Fibroblast of skin of right biceps (primary cell): ENCODE measurements around the gene PSME4.
"Not testable (repeated sequence)": the region's sequence is repeated elsewhere in the genome, so short reads cannot be mapped to it uniquely, and the experiment has no call there.

ENCODE experiments used
- DNase-seq: peaks from one replicate; pipeline ENCODE4 v3.0.0-alpha.2; 2013

The PSME4 gene

DNA sequence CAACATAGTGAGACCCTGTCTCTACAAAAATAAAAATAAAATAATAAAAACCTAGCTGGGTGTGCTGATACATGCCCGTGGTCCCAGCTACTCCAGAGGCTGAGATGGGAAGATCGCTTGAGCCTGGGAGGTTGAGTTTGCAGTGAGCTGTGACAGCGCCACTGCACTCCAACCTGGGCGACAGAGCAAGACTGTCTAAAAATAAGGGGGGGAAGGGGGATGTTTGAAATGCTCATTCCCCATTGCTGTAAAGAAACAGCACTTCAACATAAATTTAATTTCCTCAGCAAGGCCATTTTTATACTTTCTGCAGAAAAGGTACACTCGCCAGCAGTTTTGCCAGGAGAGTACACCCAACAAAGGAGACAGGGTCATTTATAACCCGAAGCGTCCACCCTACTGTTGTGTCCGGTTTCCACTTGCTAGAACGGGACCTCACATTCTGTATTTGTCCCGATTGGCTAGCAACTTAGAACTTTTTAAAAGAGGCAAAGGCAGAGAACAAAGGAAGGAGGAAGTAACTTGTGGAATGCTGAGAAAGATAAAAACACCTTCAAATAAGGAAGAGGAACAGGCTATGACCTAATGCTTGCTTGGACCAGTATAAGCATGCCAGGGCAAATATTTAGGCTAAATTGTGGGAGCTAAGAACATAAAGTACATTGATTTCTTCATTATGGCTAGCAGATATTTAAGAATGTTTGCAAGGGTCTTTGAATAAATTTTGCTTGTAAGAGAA is 9.1 kb downstream of the PSME4 start:
- not testable (repeated sequence) for DNase-seq

DNA sequence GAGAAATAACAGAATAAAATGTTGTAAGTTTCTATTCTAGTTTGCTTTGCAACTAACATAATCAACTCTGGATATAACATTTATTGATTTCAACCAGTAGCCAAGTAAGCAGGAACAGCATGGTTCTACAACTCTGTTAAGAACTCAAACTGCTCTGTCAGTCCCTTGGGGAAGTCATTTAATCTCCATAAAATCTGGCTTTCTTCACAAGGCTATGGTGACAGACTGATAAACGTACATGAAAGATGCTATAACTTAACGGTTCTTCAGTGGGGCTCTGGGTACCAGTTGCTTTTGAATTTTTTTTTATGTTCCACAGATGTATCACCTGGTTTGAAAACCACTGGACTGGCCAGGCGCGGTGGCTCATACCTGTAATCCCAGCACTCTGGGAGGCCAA is 10.3 kb downstream of the PSME4 start:
- DNase-seq = no peak

DNA sequence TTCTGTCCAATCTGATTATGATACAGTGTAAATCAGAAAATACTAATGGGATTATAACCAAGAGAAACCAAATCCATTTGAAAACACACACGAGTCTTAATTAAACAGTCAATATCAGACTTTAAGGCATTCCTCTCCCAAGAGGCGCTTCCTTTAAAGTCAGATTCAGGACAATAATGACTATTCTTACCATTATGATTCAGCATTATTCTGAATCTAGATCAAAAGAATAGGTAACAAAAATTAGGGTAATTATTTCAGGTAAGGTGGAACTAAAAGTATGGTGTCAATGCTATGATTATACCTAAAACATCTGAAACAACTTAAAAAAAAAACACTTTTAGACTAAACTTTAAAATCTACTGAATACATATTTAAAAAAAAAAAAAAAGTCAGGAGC is 12.3 kb downstream of the PSME4 start:
- no peak for DNase-seq

DNA sequence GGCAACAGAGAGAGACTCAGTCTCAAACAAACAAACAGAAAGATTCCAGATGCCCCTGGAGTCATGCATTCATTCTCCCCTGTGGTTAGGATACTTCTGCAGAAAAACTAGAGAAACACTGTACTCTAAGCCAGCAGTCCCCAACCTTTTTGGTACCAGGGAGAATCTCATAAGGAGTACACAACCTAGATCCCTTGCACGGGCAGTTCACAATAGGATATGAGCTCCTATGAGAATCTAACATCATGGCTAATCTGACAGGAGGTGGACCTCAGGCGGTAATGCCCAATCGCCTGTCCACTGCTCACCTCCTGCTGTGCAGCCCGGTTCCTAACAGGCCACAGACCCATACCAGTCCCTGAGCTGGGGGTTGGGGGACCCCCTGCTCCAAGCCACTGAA is 18.3 kb downstream of the PSME4 start:
- no peak for DNase-seq

DNA sequence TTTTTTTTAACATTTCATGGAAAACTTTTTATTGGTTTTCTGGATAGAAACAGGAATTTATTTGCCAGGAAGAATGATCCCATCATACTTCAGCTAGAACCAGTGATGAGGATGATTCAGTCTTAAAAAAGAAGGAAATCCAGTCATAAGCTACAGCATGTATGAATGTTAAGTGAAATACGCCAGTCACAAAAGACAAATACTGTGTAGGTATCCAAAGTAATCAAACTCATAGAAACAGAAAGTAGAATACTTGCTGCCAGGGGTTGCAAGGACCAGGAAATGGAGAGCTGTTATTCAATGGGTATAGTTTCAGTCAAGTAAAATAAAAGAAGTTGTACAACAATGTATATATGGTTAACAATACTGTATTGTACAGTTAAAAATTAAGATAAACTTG is 21.3 kb downstream of the PSME4 start:
- DNase-seq = peak; percentile 8

DNA sequence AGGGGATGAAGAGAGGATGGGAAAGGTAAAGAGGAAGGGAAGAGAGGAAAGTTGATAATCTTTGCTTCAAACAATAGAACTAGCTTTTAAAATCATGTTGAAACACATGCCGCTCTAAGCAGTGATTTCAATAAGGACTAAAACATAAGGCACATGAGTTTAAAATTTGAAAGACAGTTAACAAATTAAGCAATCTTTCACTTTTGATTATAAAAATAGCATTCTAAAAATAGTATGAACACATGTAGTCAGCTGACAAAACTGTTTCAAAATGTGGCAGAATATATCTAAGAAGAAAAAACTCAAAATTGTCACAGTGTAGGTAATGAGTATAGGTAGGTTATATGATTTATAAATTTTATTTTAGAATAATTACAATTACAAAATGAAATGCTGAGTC is 25.3 kb downstream of the PSME4 start:
- DNase-seq = no peak

DNA sequence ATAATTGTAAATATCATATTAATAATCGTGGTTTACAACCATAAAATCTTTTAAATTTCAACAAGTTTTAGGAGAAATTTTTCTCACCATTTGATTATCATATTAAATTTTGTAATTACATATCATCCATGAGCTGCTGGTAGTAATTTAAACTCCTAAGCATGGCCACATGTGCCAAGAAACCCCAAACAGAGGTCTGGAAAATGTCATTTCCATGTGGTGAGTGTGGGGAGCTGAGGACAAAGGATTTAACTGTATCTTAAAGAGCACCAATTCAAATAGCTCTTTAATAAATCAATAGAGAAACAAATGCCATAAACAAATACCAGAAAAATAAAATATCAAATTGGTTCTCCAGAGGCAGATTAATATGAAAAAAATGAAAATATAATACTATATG is 26.3 kb downstream of the PSME4 start:
- no peak for DNase-seq

DNA sequence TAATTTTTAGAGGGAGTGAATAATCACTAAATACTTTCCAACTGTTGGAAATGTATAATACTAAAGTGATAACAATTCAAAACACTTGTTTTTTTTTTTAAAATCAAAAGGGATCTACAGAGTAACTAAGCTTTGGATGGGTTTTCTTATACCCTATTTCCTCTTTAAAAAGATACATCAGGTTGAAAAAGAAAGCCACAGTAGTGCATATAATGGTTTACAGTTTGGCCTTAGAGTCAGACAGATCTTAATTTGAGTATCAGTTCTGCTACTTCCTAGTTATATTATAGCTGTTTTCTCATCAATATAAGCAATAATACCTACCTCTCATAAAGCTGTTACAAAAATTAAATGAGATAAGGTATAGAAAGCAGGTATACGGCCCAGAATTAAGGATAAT is 28.5 kb downstream of the PSME4 start:
- DNase-seq = no peak

DNA sequence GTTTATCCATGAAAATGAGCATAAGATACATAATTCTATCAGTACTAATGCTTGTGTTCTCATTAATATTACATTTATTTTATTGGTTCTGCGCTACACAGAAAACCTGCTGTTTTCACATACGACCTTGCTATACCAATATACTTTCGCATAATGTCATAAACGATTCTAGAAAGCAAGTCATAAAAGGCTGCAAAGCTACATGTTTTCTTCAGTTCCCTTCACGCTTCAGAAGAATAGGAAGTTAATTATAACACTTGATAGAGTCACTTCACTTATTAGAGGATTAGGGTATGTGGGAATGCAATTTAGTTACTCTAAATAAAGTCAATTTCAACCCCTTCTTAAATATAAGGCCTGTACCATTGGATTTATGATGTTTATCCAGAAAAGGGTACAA is 29.0 kb downstream of the PSME4 start:
- DNase-seq = no peak

DNA sequence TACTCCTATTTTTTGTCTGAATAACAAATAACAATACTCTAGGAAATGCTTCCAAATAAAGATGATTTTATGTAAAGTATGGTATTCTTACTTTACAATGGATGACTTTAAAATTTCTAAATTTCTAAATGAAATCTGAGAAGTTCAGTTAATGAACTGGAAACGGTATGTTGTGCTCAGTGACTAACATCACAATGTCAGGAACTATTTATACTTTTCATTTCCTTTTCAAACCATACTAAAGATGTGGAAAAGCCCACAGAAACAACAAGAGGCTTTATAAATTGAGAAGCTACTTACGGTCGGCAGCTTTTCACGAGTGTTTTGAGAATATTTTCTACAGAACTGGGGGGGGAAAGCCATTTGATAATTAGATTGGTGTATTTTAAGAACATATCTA is 31.1 kb downstream of the PSME4 start:
- peak; percentile 8 for DNase-seq

DNA sequence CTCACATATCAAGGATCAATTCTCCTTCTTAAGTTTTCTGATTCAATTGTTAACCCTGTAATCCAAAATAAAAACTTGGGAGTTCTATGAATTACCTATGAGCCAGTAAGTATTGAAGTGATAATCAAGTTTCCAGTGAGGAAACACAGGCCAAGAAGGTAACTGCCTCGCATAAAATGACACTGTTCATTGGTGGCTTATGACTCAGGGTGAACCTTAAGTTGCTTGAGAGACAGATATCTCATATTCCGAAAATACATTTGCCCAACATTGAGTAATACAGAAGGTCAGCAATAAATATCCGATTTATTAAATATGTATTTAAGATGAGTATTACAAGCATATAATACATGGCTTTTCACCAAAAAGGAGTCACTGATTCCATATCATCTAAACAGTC is 31.9 kb downstream of the PSME4 start:
- no peak for DNase-seq

DNA sequence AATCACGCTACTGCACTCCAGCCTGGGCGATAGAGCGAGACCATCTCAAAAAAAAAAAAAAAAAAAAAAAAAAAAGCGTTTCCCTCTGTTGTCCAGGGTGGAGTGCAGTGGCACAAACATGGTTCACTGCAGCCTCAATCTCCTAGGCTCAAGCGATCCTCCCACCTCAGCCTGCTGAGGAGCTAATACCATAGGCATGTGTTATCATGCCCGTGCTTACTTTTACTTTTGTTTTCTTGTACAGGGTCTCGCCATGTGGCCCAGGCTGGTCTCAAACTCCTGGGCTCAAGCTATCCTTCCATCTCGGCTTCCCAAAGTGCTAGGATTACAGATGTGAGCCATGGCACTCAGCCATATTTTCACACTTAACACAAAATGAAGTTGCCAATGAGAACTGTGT is 37.5 kb downstream of the PSME4 start:
- no peak for DNase-seq

DNA sequence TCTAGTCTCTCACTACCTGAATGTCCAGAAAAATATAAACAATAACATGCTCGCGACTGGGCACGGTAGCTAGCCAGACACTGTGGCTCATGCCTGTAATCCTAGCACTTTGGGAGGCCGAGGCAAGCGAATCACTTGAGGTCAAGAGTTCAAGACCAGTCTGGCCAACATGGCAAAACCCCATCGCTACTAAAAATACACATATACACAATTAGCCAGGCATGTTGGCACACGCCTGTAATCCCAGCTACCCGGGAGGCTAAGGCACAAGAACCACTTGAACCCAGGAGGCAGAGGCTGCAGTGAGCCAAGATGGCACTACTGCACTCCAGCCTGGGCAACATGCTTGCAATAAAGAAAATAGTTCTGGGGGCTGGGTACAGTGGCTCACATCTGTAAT is 44.5 kb downstream of the PSME4 start:
- DNase-seq = not testable (repeated sequence)

DNA sequence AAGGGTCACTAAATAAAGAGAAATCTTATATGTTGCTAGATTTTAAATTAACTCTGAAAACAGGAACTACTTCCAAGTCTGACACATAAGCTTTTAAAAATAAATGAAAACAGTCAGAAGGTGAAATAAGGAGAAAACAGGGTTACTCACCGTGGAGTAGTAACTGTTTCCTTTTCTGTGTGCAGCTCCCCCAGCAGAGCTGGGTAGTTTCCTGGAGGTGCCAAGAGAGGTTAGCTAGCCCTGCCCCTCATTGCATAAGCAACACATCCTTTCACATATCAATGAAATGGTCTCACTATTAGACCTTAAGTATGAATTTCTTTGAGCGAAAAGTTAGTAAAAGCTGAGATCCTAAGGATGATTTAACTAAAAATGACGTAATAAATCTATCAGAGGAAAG is 57.1 kb downstream of the PSME4 start:
- peak; percentile 35 for DNase-seq

DNA sequence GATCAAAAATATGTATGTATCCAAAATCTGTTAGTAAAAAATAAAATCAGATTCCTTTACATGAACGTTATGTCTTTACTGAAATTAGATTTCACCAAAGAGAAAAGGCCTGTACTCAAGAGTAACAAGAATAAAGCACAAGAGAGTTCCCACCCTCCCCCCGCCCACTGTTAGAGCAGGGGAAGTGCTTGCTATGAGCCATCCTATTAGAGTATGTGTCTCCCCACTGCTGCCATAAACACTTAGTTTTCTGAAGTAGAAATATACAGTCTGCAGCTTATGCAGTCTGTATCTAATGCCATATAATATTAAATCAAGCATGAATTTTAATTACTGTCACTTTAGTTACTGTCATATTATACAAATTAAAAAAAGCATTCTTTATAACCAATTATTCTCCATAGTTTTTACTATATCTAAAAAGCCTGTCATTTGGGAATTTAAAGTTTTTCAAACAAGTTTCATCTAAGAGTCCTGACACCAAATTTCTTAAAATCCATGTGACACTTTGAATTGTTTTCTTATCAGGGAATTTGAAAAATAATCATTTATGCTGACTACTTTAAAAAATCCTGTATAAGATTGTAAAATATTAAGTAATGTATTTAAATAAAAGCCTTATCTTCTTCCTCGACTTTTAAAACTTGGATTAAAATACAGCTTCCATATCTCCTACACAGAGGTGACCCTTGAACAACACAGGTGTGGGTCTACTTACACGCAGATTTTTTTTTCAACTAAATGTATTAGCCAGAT is 59.2 kb downstream of the PSME4 start:
- no peak for DNase-seq

DNA sequence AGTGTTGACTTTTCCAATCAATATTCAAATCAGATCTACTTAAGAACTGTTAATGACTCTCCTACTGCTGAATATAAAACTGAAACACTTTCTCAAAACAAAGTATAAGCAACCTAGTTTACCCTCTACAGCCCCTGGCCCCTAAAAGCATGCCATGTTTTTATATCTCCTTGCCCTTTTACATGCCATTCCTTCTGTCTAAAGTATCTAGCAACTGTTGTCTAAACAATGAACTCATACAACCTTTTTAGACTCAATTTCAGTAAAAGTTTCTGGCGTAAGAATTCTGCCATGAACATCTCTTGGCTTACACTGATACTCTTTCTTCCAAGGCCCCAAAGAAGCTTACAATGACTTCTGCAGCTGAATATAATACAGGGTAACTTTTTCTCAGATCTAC is 63.2 kb downstream of the PSME4 start:
- no peak for DNase-seq

DNA sequence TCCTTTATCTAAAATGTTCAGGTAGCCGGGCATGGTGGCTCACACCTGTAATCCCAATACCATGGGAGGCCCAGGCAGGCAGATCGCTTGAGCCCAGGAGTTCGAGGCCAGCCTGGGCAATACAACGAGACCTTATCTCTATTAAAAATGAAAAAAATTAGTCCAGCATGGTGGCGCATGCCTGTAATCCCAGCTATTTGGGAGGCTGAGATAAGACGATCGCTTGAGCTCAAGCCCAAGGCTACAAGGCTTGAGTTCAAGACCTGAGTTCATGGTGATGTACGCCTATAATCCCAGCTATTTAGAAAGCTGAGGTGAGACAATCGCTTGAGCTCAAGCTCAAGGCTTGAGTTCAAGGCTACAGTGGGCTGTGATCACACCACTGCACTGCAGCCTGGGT is 65.4 kb downstream of the PSME4 start:
- no peak for DNase-seq

DNA sequence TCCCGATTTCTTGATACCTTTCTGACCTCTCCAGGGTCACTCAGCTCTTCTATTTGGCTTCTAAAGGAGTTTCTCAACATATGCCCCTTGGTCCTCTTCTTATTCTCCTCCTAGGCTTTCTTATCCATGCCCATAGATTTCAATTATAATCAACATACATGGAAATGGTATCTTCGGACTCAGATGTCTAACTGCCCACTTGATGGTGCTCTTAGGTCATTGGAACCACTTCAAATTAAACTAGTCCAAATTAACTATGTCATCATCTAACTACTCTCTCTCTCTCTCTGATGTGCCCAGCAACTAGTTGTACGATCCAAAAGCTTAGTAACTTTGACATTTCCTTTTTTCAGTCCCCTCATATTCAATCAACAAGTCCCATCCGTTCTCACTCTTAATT is 67.8 kb downstream of the PSME4 start:
- no peak for DNase-seq

DNA sequence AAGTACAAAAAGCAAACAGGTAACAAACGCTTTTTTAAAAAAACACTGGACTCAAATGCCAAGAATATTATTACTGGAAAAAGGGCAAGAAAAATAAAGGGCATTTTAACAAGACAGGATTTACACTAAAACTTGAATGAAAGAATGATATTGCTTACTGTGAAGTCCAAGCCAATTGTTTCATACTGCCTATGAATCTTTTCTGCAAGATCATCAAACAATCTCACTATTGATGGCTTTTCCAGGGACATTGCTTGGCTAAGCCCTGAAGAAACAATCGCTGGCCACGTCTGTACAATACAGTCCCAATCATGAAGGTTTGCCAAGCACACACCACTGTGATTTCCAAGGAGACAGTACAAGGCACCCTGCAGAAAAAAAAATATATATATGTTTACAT is 69.6 kb downstream of the PSME4 start:
- no peak for DNase-seq

DNA sequence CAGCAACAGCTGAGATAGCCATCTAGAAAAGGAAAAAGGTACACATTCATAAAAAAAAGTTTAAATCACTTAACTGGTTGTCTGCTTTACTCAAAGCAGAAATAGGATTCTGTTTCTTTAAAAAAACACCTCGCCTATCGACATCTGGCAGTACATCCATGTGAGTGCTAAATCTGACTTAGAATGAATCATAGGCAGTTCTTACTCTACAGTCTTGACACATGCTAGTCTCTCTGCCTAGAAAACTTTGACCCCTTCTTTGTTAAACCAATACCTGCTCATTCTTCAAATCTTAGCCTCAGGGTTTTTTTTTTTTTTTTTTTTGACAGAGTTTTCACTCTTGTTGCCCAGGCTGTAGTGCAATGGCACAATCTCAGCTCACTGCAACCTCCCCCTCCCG is 73.9 kb downstream of the PSME4 start:
- peak; percentile 55 for DNase-seq

DNA sequence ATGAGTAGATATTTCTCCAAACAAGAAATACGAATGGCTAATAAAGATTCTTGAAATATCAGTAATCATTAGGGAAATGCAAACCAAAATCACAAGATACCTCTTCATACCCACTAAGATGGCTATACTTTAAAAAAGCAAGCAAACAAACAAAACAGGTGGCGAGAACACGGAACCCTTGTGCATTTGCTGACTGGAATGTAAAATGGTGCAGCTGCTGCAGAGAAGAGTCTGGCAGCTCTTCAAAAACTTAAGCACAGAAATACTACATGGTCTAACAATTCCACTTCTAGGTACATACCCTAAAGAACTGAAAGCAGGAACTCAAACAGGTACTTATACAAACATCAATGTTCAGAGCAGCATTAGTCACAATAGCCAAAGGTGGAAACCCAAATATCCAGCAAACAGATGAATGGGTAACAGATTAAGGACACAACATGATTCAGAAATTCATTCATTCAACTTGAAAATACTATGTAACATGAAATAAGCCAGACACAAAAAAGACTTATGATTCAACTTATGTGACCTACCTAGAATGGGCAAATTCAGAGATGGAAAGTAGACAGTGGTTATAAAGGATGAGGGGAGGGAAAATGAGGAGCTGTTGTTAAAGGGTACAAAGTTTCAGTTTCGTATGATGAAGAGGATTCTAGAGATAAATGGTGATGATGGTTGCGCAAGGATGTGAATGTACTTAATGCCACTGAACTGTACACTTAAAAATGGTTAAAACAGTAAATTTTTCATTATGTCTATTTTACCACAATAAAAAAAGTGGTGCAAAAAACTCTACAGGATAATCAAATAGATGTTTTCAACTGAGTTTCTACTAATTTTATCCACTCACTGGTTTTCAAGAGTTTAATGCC is 84.2 kb downstream of the PSME4 start:
- no peak for DNase-seq

DNA sequence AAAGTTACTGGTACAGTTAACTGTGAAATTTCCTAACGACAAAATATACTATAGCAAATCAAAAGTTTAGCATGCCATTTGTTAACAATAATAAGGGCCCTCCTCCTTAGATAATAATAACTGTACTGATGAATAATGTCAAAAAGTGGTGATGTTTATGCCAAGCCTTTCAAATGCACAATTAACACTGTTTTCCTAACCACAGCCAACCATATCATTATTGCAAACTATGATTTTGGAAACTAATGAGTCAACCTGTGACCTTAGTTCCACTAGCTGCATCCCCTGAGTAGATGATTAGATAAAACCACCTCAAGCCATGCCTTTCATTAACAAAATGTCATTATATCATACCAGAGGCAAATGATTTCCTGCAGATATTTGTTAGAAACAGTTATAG is 85.9 kb downstream of the PSME4 start:
- no peak for DNase-seq

DNA sequence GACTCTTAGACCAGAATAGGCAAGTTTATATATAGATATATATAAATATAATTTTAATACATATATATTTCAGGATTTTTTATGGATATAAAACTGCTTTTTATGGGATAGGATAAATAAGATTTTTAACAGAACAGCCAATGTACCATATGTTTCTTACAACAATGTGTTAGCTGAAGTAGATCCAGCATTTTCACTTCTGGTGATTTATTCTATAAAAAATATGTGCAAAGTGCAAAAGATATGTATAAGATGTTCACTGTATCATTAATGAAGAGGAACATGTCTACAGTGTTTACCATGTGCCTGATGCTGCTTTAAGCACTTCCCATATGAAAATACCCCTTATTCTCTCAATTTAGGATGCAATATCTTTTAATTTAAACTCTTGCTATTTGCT is 88.8 kb downstream of the PSME4 start:
- no peak for DNase-seq

DNA sequence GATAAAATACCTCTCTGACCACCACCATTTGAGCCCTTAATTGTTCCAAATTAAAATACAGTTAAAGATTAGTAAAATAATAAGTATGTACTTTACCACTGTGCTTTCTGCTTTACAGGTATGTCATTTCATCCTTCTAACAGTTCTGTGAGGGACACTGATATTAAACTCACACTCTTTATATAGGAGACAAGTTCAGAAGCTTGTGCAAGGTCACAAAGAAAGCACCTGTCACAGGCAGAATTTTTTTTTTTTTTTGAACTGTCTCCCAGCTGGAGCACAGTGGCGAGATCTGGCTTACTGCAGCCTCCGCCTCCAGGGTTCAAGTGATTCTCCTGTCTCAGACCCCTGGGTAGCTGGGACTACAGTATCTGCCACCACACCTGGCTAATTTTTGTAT is 89.4 kb downstream of the PSME4 start:
- no peak for DNase-seq
